ENCODE results near the gene XPNPEP1.

DNA sequence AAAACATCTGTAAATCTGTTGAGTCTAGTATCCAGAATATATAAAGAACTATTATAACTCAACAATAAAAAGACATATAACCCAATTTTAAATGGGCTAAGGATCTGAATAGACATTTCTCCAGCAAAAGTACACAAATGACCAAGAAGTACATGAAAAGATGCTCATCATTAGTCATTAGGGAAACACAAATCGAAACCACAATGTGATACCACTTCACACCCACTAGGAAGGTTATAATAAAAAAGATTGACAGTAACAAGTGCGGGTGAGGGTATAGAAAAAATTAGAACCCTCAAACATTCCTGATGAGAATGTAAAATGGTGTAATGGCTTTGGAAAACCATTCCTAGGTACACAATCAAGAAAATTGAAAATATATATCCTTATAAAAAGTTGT is 4.1 kb downstream of the XPNPEP1 start:
- no peak for TF ChIP-seq EP300 (IDR thresholded peaks at IDR 0.05; ENCODE audit: borderline replicate concordance in 1 of 2, low read depth in 1 of 2, low read length in 1 of 2)
- no peak for TF ChIP-seq NFIC (IDR thresholded peaks at IDR 0.05; ENCODE audit: borderline replicate concordance)

Data from SK-N-SH (cell line).